GM18519 (cell line): ENCODE measurements around the gene UEVLD.

ENCODE experiments used
- ATAC-seq: cut with Tn5 transposase; IDR thresholded peaks from one replicate; pipeline ENCODE4 v1.9.1; 2021; ENCODE audit warnings: mild to moderate bottlenecking, moderate library complexity; ENCODE audit not compliant: unreplicated experiment, low FRiP score

Gene UEVLD

DNA sequence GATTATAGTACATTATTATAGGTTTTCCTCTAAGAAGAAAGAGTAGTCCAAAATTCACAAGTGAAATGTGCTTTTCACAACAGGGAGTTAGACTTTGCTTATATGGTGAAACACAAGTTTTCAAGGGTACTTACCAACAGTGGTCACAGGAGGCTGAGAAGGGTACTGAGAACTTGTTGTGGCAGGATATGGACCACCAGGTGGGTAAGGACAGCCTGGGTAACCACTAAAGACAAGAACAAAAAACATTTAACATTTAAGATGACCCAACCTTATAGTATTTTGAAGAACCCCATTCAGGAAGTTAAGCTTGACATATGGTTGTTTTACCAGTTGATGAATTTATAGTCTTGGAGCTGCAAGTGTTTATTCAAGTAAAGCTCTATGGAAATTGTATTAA, 86.2 kb downstream of the UEVLD start:
- ATAC-seq = no peak

DNA sequence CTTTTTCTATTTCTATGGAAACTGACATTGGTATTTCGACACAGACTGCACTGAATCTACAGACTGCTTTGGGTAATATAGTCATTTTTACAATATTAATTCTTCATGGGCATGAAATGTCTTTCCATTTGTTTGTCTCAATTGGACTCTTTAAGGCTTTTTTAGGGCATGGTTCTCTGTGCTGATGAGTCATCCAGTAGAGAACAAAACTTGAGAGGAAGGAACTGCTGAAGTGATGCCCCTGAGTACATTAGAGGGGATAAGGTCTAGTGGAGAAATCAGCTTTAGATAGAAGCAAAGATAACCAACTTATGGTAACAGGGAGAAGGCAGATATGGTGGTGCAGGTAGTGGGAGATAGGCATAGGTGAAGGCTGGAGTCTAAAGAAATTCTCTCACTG, 86.9 kb downstream of the UEVLD start:
- ATAC-seq = no peak

DNA sequence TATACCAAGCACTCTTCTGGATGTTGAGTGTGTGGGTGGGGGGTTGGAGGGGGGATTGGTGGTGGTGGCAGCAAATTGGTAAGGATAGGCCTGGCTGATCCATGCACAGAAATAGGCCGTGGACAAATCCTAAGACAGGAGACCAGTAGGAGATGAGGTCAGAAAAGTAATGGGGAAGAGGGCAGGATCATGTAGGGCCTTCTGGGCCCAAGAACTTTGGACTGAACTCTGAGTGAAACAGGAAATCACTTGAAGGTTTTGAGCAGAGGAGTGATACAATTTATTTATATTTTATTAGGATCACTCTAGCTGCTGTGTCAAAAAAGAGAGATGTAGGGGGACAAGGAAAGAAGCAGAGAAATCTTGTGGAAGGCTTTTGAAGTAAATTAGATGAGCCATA, 90.5 kb downstream of the UEVLD start:
- ATAC-seq = no peak

DNA sequence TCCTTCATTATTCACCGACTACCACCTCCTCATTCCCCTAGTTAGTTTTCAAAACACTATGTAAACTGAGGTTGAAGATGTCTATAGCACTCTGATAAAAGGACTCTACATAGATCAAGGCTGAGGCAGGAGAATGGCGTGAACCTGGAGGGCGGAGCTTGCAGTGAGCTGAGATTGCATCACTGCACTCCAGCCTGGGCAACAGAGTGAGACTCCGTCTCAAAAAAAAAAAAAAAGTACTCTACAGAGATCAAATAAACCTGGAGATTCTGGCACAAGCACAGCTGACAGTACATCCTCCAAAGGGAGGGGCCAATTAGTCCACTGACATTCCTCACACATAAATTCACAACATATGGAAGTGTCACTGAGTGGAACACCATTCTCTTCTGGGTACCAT, 92.8 kb downstream of the UEVLD start:
- no peak for ATAC-seq

- ATAC-seq = no peak
Measured at GRCh38 chr11:18495271-18495670, 93.3 kb downstream of the UEVLD start.

DNA sequence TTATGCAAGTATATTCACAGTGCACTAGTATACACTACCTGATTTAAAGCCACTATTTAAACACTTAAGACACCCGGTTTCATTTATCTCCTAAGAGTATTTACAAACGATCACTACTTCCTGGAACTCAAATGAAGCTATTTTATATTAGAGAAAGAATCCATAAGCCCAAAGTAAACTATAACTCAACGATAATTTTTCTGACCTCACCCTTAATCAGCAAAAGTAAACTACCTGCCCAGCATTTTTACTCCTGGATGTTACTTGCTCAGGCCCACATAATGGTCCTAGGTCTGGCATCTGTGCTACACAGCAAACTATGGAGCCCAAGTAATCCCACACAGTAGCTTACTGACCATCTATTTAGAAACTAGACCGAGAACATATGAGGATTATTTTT, 95.2 kb downstream of the UEVLD start:
- ATAC-seq = no peak

DNA sequence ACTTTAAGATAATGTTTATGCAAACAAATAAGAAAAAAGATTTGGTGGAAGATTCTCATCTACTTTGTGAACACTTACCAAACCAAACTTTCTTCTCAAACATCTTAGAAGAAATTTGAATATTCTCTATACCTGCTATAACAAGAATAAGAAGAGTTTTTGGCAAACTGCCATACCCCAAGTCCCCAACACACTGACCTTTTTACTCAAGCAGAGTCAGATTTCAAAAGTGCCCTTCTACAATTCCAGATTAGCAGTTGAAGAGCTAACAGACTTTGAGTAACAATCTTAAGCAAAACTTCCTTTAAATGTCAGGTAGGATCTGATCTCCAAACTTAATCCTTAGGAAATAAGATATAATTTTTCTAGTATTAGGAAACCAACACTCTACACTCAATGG, 95.6 kb downstream of the UEVLD start:
- no peak for ATAC-seq

DNA sequence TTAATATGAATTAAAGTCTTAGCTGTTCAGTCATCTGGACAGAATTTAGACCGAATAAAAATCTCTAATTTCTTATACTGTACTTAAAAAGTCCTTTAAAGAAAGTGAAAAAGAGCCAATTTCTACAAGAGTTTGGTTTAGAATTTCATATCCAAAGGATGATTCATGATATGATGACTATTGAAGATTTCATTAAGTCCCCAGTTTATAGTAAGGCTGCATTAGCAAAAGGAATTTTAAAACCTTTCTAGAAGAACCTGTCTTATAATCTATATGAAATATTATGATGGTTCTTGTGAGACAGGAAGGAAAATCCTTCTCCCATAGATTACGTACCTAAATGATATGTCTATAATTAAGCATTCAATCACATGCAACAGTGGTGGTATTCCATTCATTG, 96.6 kb downstream of the UEVLD start:
- no peak for ATAC-seq

GRCh38 chr11:18490736-18491485, 97.6 kb downstream of the UEVLD start:
- ATAC-seq = no peak

DNA sequence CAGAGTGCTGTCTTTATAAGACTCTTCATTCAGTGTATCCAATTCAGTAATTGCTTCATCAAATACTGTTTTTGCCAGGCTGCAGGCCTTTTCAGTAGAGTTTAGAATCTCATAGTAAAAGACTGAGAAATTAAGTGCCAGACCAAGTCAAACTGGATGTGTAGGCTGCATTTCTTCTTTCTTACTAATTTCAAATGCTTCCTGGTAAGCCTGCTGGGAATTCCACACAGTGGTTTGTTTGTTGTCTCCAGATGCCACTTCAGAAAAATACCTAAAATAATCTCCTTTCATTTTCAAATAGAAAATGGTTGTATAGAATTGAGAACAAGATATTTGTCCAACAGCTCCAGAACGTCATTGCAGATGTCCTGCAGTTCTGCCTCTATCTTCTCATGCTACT, 98.2 kb downstream of the UEVLD start:
- ATAC-seq = no peak

GRCh38 chr11:18485913-18486528, 102.5 kb downstream of the UEVLD start:
- no peak for ATAC-seq
